ENCODE results near the gene ADGRG3.
A peak's percentile ranks its signal among the peaks of the same experiment; 100 is the strongest.

The ADGRG3 gene

GRCh38 chr16:57647136-57647875, 20.8 kb upstream of the ADGRG3 start:
- Mint-ChIP-seq H3K27ac (peak overlapping the region; percentile 78), H3K9me3 (no peaks in the 10 kb centered on the region), H3K27me3 (peaks cover 3% of the 10 kb centered on the region), H3K36me3 (no peaks in the 10 kb centered on the region), H3K4me3 (no peak overlapping the region), H3K4me1 (peaks cover 17% of the 10 kb centered on the region)
- ATAC-seq (ENCODE audit: low read depth): no peak
- DNase-seq (ENCODE audit: low spot score in 2 of 2): no peak

DNA sequence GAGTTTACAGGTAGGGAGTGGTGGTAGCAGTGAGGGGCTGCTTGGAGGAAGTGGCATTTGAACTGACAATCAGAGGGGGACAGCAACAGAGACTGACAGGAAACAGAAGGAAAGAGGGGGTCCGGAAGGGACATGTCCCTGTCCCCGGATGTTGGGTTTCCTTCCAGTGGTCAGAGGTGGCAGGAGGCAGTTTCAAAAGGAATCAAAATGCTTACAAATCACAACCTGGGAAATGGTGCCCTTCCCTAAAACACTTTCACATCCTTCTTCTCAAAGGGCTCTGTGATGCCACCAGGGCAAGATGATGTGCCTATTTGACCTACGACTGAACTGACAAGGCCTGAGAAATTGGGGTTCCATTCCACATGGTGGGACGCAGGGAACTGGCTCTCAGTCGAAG, 20.0 kb upstream of the ADGRG3 start:
- peak overlapping the region; percentile 78 for H3K27ac Mint-ChIP-seq
- peak; percentile 77 for ATAC-seq (ENCODE audit: low read depth)
- H3K4me1 Mint-ChIP-seq: peaks cover 17% of the 10 kb centered on the region
- no peaks in the 10 kb centered on the region for H3K9me3 Mint-ChIP-seq
- peak in 1 of 2 donors; percentile 31 for DNase-seq (ENCODE audit: low spot score in 2 of 2)
- H3K4me3 Mint-ChIP-seq: no peak overlapping the region
- no peaks in the 10 kb centered on the region for H3K36me3 Mint-ChIP-seq
- H3K27me3 Mint-ChIP-seq: peaks cover 3% of the 10 kb centered on the region

DNA sequence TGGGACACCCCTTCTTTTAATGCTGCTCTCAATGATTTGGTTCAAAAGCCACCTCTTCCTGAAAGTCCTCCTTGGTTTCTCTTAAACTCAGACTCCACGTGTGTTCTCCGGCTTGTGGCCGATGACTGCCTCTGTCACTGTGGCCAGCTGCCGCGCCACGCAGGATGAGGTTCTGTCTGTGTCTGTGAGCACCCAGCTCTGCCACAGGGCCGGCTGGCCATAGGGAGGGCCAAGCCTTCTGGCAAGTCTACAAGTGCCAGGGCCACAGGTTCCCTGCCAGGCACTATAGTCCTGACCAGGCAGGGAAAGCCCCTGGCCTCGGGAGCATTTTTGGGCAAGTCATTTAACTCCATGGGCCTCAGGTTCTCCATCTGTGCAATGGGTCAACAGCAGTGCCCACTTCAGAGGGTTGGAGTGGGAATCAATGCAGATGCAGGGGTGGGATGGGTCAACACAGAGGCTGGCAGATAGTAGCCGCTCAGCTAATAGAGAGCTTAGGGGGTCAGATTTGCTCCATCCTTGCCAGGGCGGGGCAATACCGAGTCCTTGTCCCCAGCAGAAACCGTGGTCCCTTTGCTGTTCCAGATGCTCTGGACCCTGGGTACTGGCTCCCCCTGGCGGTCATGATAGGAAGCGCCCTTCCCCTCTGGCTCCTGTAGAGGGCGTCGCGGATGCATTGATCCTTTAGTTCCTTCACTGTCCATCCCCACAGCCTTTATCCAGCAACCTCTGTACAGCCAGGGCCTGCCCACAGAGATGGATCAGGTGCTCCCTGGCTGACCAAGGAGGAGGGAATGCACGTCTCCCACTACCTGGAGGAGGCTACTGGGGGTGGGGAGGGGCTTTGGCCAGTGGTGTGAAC, 19.3 kb upstream of the ADGRG3 start:
- DNase-seq (ENCODE audit: low spot score in 2 of 2) (peak; percentile 82 to 88), ATAC-seq (ENCODE audit: low read depth) (peak; percentile 59)
- Mint-ChIP-seq H3K27me3 (peaks cover 2% of the 10 kb centered on the region), H3K4me1 (peaks cover 20% of the 10 kb centered on the region), H3K27ac (peak overlapping the region; percentile 78), H3K9me3 (no peaks in the 10 kb centered on the region), H3K36me3 (no peaks in the 10 kb centered on the region), H3K4me3 (no peak overlapping the region)

GRCh38 chr16:57649443-57649751, 18.7 kb upstream of the ADGRG3 start:
- DNase-seq (ENCODE audit: low spot score in 2 of 2): no peak
- peaks cover 20% of the 10 kb centered on the region for H3K4me1 Mint-ChIP-seq
- no peaks in the 10 kb centered on the region for H3K9me3 Mint-ChIP-seq
- H3K27ac Mint-ChIP-seq: no peak overlapping the region
- ATAC-seq (ENCODE audit: low read depth): no peak
- H3K27me3 Mint-ChIP-seq: peaks cover 3% of the 10 kb centered on the region
- no peak overlapping the region for H3K4me3 Mint-ChIP-seq
- no peaks in the 10 kb centered on the region for H3K36me3 Mint-ChIP-seq

GRCh38 chr16:57649846-57650245, 18.3 kb upstream of the ADGRG3 start:
- Mint-ChIP-seq H3K4me3 (no peak overlapping the region), H3K4me1 (peaks cover 20% of the 10 kb centered on the region), H3K9me3 (no peaks in the 10 kb centered on the region), H3K27ac (no peak overlapping the region), H3K27me3 (peaks cover 3% of the 10 kb centered on the region), H3K36me3 (no peaks in the 10 kb centered on the region)
- ATAC-seq (ENCODE audit: low read depth) (no peak), DNase-seq (ENCODE audit: low spot score in 2 of 2) (no peak)

DNA sequence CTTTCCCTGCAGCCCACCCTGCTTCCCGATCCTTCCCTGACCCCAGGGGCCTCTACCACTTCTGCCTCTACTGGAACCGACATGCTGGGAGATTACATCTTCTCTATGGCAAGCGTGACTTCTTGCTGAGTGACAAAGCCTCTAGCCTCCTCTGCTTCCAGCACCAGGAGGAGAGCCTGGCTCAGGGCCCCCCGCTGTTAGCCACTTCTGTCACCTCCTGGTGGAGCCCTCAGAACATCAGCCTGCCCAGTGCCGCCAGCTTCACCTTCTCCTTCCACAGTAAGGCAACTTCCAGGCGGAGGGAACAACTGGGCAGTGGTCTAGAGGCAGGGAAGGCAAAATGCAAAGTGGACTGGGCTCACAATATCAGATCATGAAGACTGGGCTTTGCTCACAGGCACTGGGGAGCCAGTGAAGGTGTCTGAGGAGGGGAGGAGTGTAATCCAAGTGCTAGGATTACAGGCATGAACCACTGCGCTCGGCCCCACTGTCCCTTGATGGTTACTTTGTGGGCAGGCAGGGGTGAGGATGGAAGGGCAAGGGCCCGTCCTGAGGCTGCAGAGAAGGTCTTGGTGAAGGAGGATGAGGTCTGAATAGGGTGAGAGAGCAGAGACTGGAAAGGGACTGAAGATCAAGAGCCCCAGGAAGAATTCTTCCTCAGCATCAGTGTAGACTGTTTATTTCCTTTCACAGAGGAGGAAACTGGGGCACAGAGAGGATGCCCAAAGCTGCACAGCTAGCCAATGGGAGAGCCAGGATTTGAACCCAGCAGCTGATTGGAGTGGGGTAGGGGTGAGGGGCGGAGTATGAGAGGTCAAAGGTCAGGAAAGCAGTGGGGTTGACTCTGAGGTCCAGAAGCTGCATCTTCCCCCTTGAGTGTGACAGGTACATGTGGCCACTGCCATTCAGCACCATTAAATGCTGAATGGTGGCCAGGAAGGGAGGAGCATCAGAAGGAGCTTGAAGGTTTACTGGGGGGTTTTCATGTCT, 16.5 kb upstream of the ADGRG3 start:
- H3K4me1 Mint-ChIP-seq: peaks cover 18% of the 10 kb centered on the region
- no peak overlapping the region for H3K4me3 Mint-ChIP-seq
- H3K9me3 Mint-ChIP-seq: no peaks in the 10 kb centered on the region
- H3K36me3 Mint-ChIP-seq: no peaks in the 10 kb centered on the region
- DNase-seq (ENCODE audit: low spot score in 2 of 2): no peak
- ATAC-seq (ENCODE audit: low read depth): no peak
- H3K27me3 Mint-ChIP-seq: peaks cover 5% of the 10 kb centered on the region
- H3K27ac Mint-ChIP-seq: no peak overlapping the region

DNA sequence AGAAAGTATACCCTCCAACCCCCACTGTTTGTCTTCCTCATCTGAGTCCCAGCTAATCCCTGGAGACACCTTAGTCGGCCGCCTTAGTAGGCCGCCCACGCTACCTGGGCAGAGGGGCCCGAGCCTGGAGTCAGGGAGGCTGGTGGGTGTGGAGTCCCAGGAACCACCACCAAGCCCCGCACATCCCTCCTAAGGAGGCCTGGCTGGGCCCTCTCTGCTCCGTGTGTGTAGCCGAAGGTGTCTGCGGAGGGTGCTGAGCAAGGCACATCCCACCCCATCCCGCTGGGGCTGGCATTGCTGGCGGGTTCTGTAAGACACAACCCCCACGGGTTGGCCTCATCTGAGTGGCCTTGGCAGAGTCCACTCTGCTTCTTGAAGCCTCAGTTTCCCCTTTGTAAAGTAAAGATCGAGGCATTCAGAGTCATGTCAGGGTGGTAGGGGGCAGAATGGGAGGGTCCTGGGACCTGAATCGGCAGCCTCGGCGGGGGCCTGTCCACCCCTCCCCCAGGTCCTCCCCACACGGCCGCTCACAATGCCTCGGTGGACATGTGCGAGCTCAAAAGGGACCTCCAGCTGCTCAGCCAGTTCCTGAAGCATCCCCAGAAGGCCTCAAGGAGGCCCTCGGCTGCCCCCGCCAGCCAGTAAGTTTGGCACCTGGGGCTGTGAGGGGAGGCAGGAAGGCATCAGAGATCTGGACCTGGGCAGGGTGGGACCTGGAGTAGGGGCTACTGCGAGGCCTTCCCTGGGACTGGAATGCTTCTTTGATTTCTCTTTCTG, 15.2 kb upstream of the ADGRG3 start:
- no peak overlapping the region for H3K4me3 Mint-ChIP-seq
- no peak for ATAC-seq (ENCODE audit: low read depth)
- H3K36me3 Mint-ChIP-seq: no peaks in the 10 kb centered on the region
- H3K4me1 Mint-ChIP-seq: peaks cover 9% of the 10 kb centered on the region
- DNase-seq (ENCODE audit: low spot score in 2 of 2): no peak
- H3K9me3 Mint-ChIP-seq: no peaks in the 10 kb centered on the region
- H3K27ac Mint-ChIP-seq: no peak overlapping the region
- H3K27me3 Mint-ChIP-seq: peaks cover 5% of the 10 kb centered on the region

GRCh38 chr16:57653936-57654335, 14.2 kb upstream of the ADGRG3 start:
- H3K4me3 Mint-ChIP-seq: no peak overlapping the region
- peaks cover 4% of the 10 kb centered on the region for H3K4me1 Mint-ChIP-seq
- no peak for ATAC-seq (ENCODE audit: low read depth)
- DNase-seq (ENCODE audit: low spot score in 2 of 2): no peak
- peaks cover 5% of the 10 kb centered on the region for H3K27me3 Mint-ChIP-seq
- no peak overlapping the region for H3K27ac Mint-ChIP-seq
- no peaks in the 10 kb centered on the region for H3K36me3 Mint-ChIP-seq
- H3K9me3 Mint-ChIP-seq: no peaks in the 10 kb centered on the region

- H3K4me1 Mint-ChIP-seq: peaks cover 2% of the 10 kb centered on the region
- no peaks in the 10 kb centered on the region for H3K36me3 Mint-ChIP-seq
- no peak overlapping the region for H3K27ac Mint-ChIP-seq
- no peak for DNase-seq (ENCODE audit: low spot score in 2 of 2)
- no peak overlapping the region for H3K4me3 Mint-ChIP-seq
- H3K27me3 Mint-ChIP-seq: peaks cover 5% of the 10 kb centered on the region
- no peaks in the 10 kb centered on the region for H3K9me3 Mint-ChIP-seq
- no peak for ATAC-seq (ENCODE audit: low read depth)
Observed at GRCh38 chr16:57656342-57656955, 11.7 kb upstream of the ADGRG3 start.

- H3K27ac Mint-ChIP-seq: no peak overlapping the region
- no peaks in the 10 kb centered on the region for H3K9me3 Mint-ChIP-seq
- no peak for ATAC-seq (ENCODE audit: low read depth)
- H3K4me3 Mint-ChIP-seq: no peak overlapping the region
- H3K36me3 Mint-ChIP-seq: no peaks in the 10 kb centered on the region
- H3K4me1 Mint-ChIP-seq: peaks cover 2% of the 10 kb centered on the region
- peaks cover 6% of the 10 kb centered on the region for H3K27me3 Mint-ChIP-seq
- DNase-seq (ENCODE audit: low spot score in 2 of 2): no peak
Observed at GRCh38 chr16:57657228-57657627, 10.9 kb upstream of the ADGRG3 start.

DNA sequence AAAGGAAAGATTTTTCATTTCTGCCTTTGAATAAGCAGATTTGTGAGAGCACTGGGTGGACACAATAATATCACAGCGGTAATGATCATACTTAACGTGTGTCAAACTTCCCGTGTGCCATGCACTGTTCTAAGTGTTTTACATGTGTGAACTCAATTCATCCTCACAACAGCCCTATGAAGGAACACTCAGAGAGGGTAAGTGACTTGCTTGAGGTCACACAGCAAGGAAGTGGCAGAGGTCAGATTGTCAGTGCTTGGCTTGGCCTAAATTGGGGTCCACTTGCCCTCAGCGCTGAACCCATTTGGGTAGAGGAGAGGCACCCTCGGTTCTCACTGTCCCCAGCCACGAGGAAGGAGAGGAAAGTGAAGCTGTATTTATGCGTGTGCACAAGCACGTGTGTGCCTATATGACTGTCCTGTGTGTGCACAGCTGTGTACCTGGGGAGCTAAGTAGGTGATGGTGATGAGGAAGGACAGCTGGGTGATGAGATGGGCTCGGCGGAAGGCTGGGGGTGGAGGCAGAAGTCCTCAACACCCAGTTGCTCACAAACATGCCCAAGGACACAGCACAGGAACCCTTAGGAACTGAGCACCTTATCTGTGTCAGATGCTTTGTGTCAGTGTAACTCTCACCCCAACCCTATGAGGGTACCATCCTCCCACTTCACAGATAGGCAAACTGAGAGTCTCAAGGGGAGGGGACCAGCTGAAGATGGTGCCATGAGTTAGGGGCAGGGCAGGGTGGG, 9.8 kb upstream of the ADGRG3 start:
- Mint-ChIP-seq H3K27me3 (peaks cover 6% of the 10 kb centered on the region), H3K4me3 (no peak overlapping the region), H3K4me1 (peaks cover 2% of the 10 kb centered on the region), H3K9me3 (no peaks in the 10 kb centered on the region), H3K27ac (no peak overlapping the region), H3K36me3 (no peaks in the 10 kb centered on the region)
- DNase-seq (ENCODE audit: low spot score in 2 of 2) (no peak), ATAC-seq (ENCODE audit: low read depth) (no peak)

GRCh38 chr16:57658878-57659674, 9.0 kb upstream of the ADGRG3 start:
- DNase-seq (ENCODE audit: low spot score in 2 of 2) (no peak), ATAC-seq (ENCODE audit: low read depth) (no peak)
- Mint-ChIP-seq H3K4me3 (no peak overlapping the region), H3K36me3 (no peaks in the 10 kb centered on the region), H3K27ac (no peak overlapping the region), H3K4me1 (no peaks in the 10 kb centered on the region), H3K9me3 (no peaks in the 10 kb centered on the region), H3K27me3 (peaks cover 3% of the 10 kb centered on the region)

All from memory B cell (primary cell).